ENCODE data around the gene VPS29.
"Not testable (repeated sequence)": the region's sequence is repeated elsewhere in the genome, so short reads cannot be mapped to it uniquely, and the experiment has no call there.

The VPS29 gene

GRCh38 chr12:110501752-110502738 is at the start of gene VPS29, which contains the start of gene RAD9B:
Gene VPS29, minus strand, starts transcription at chr12:110502111. Its CDS starts 60 bp downstream, at chr12:110502051.
Gene RAD9B, plus strand, starts transcription at chr12:110502331. Its CDS starts 7 bp downstream, at chr12:110502338.
- Mint-ChIP-seq H3K9me3 (no peaks in the 10 kb centered on the region), H3K4me3 (peak within 1 kb of the TSS; percentile 92), H3K27ac (peak within 1 kb of the TSS; percentile 96), H3K4me1 (peaks cover 34% of the 10 kb centered on the region), H3K36me3 (peaks cover 6% of the 10 kb centered on the region), H3K27me3 (no peaks in the 10 kb centered on the region)

DNA sequence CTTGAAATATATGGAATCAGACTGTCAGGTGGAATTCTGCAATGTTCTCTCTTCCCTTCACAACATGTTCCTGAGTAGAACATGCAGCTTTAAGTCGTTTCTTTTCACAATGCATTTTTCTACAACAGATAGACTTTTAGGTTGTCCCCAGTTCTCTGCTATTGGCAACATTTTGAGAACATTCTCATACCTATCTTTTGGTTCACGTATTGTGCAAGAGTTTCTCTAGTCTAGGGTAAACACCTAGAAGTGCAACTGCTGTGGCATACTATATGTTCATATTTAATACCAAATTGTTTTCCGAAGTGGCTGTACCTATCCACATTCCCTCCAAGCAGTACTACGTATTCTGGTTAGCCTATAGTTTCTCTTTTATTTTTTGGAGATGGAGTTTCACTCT is 49.1 kb upstream of the VPS29 start:
- Mint-ChIP-seq H3K4me1 (peaks cover 68% of the 10 kb centered on the region), H3K27ac (no peak overlapping the region), H3K27me3 (no peaks in the 10 kb centered on the region), H3K9me3 (no peaks in the 10 kb centered on the region), H3K36me3 (peaks cover 9% of the 10 kb centered on the region), H3K4me3 (no peak overlapping the region)

DNA sequence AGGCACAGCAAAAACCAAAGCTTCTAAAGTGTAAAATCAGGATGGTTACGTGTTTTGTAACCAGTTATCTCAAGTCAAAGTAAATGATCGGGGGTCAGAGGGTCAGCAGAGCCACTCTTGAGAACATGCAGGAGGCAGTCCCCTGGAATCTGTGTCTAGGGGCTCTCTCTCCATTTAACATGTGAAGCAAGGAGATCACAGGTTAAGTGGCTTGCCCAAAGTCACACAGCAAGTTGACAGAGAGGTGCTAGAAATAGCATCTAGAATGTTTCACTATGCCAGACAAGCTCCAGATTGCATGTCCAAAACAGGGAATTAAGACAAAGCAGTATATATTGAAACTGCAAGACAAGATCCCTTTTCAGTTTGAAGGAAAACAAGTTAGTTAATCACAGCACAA is 47.8 kb upstream of the VPS29 start:
- Mint-ChIP-seq H3K4me1 (peaks cover 62% of the 10 kb centered on the region), H3K36me3 (peaks cover 9% of the 10 kb centered on the region), H3K27ac (peak overlapping the region; percentile 18), H3K9me3 (no peaks in the 10 kb centered on the region), H3K4me3 (no peak overlapping the region), H3K27me3 (no peaks in the 10 kb centered on the region)

DNA sequence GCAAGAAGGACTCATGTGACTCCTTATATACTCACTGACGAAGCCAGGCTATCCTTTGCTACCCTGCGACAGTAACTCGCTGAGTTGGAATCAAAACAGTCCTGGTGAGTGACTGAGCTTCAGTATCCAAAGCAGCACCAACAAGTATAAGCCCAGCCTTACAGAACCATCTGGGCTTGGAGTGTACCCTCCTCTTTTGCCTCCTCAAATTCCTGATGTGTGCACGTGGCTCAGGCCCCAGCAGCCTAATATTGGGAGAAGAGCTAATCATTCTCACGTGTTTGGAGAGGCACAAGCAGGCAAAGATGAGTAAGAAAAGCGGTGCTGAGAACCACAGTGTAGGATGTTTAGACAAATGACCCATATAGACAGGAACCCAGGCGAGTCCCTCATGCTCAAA is 46.8 kb upstream of the VPS29 start:
- Mint-ChIP-seq H3K4me1 (peaks cover 60% of the 10 kb centered on the region), H3K36me3 (peaks cover 9% of the 10 kb centered on the region), H3K27ac (peak overlapping the region; percentile 68), H3K4me3 (no peak overlapping the region), H3K27me3 (no peaks in the 10 kb centered on the region), H3K9me3 (no peaks in the 10 kb centered on the region)

GRCh38 chr12:110547090-110547489 is 45.2 kb upstream of the VPS29 start:
- no peaks in the 10 kb centered on the region for H3K9me3 Mint-ChIP-seq
- no peak overlapping the region for H3K4me3 Mint-ChIP-seq
- H3K27ac Mint-ChIP-seq: no peak overlapping the region
- H3K4me1 Mint-ChIP-seq: peaks cover 66% of the 10 kb centered on the region
- H3K27me3 Mint-ChIP-seq: no peaks in the 10 kb centered on the region
- H3K36me3 Mint-ChIP-seq: peaks cover 13% of the 10 kb centered on the region

GRCh38 chr12:110546339-110546738 is 44.4 kb upstream of the VPS29 start:
- H3K9me3 Mint-ChIP-seq: no peaks in the 10 kb centered on the region
- no peak overlapping the region for H3K4me3 Mint-ChIP-seq
- H3K4me1 Mint-ChIP-seq: peaks cover 58% of the 10 kb centered on the region
- peak overlapping the region; percentile 74 for H3K27ac Mint-ChIP-seq
- H3K27me3 Mint-ChIP-seq: no peaks in the 10 kb centered on the region
- H3K36me3 Mint-ChIP-seq: peaks cover 13% of the 10 kb centered on the region

- no peak overlapping the region for H3K4me3 Mint-ChIP-seq
- H3K27ac Mint-ChIP-seq: no peak overlapping the region
- no peaks in the 10 kb centered on the region for H3K9me3 Mint-ChIP-seq
- H3K4me1 Mint-ChIP-seq: peaks cover 55% of the 10 kb centered on the region
- peaks cover 12% of the 10 kb centered on the region for H3K36me3 Mint-ChIP-seq
- no peaks in the 10 kb centered on the region for H3K27me3 Mint-ChIP-seq
These were observed 43.9 kb upstream of the VPS29 start for GRCh38 chr12:110545812-110546211.

DNA sequence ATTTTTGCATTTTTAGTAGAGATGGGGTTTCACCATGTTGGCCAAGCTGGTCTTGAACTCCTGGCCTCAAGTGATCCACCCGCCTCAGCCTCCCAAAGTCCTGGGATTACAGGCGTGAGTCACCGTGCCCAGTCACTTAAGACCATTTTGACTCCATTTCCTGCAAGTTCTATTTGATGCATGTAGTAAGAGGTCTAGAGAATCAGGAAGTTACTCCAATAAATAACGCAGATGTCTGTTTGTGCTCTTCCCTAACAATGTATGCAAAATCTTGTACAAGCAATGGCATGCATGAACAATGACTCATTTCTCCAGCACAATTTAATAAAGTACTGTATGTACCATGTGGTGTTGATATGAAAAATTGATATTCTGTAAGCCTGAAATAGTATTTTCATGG is 43.3 kb upstream of the VPS29 start:
- H3K36me3 Mint-ChIP-seq, H3K4me3 Mint-ChIP-seq, H3K9me3 Mint-ChIP-seq, H3K27me3 Mint-ChIP-seq, H3K27ac Mint-ChIP-seq: not testable (repeated sequence)
- H3K4me1 Mint-ChIP-seq: peaks cover 53% of the 10 kb centered on the region

DNA sequence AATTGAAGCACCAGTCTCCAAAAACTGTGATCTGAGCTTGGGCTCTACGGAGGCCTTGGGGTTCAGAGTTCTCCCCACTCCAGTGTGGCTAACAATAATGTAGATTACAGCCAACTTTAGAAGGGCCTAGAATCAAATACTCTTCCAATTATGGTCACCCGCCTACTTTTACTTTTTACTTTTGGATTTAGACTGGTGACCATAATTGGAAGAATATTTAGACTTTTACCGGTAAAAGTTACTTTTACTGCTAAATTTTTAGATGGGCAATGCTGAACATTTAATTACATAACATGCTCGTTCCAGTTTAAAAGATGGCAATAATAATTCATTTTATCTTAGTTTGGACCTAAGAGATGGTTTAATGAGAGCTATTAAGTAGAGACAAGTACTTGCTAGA is 42.1 kb upstream of the VPS29 start:
- peaks cover 46% of the 10 kb centered on the region for H3K4me1 Mint-ChIP-seq
- H3K4me3 Mint-ChIP-seq: no peak overlapping the region
- H3K27me3 Mint-ChIP-seq: no peaks in the 10 kb centered on the region
- H3K27ac Mint-ChIP-seq: peak overlapping the region; percentile 41
- H3K36me3 Mint-ChIP-seq: peaks cover 14% of the 10 kb centered on the region
- no peaks in the 10 kb centered on the region for H3K9me3 Mint-ChIP-seq

DNA sequence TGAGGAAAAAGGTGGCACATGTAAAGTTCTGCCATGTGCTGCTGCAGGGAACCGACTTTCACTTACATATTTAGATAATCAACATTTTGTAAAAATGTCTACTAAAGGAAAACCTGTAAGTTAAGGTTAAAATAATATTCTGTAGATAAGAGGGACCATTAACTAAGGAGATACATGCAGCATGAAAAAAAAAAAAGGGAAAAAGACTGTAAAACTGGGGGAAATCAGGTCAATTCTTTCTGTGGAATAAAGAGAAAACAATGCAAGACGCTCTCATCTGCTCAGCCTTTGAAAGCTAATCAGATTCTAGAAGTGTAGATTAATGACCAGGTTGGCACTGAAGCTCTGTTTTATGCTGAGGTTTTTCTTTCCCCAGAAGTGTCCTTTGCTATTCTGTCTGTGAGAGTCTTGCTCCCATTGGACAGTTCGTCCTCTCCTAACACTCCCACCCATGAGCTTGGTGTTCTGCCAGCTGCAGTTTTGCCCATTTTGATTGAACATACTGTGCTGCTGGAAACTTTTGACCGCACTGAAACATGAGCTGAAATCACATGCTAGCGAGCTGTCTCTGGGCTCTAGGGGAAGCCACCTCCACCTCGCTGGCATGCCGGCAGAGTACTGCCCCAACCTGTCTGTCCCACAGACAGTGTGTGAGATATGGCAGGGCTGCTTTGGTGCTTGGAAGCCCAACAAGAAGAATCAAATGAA is 41.5 kb upstream of the VPS29 start:
- Mint-ChIP-seq H3K27me3 (no peaks in the 10 kb centered on the region), H3K27ac (peak overlapping the region; percentile 41), H3K4me1 (peaks cover 41% of the 10 kb centered on the region), H3K9me3 (no peaks in the 10 kb centered on the region), H3K36me3 (peaks cover 14% of the 10 kb centered on the region), H3K4me3 (peak overlapping the region; percentile 15)

GRCh38 chr12:110540048-110540447 is 38.1 kb upstream of the VPS29 start:
- H3K9me3 Mint-ChIP-seq: no peaks in the 10 kb centered on the region
- no peak overlapping the region for H3K4me3 Mint-ChIP-seq
- no peak overlapping the region for H3K27ac Mint-ChIP-seq
- no peaks in the 10 kb centered on the region for H3K27me3 Mint-ChIP-seq
- peaks cover 15% of the 10 kb centered on the region for H3K36me3 Mint-ChIP-seq
- H3K4me1 Mint-ChIP-seq: peaks cover 12% of the 10 kb centered on the region

DNA sequence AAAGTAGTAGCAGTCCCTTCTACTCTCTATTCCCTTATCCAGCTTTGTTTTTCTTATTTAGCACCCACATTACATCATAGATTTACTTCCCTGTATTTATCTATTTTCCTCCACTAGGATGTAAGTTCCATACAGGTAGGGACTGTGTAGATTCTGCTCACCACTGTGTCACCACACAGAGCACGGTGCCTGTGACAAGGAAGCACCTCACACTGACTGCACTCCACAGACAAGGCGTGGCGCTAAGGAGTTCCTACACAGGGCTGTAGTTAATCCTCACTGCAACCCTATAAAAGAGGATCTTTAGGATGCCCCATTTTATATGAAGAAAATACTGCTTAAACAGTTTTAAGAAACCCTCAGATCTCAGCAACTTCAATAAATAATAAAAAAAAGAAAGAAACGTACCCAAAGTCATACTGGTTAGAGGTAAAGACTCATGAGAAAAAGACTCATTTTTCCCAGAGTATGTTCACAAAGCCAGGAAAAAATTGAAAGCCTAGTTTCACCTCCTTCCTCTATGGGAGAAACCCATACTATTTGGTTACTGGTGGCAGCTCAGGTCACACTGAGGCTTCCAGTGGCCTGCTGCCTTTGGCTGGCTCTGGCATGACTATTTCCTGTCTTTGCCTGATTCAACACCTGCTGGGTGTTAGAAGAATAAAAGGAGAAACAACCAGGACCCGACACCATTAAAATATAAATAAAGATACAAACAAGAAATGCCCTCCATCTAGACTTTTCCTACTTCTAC is 37.1 kb upstream of the VPS29 start:
- H3K9me3 Mint-ChIP-seq: no peaks in the 10 kb centered on the region
- H3K4me1 Mint-ChIP-seq: peaks cover 19% of the 10 kb centered on the region
- peak overlapping the region; percentile 4 for H3K27ac Mint-ChIP-seq
- H3K36me3 Mint-ChIP-seq: peaks cover 15% of the 10 kb centered on the region
- H3K4me3 Mint-ChIP-seq: no peak overlapping the region
- no peaks in the 10 kb centered on the region for H3K27me3 Mint-ChIP-seq

DNA sequence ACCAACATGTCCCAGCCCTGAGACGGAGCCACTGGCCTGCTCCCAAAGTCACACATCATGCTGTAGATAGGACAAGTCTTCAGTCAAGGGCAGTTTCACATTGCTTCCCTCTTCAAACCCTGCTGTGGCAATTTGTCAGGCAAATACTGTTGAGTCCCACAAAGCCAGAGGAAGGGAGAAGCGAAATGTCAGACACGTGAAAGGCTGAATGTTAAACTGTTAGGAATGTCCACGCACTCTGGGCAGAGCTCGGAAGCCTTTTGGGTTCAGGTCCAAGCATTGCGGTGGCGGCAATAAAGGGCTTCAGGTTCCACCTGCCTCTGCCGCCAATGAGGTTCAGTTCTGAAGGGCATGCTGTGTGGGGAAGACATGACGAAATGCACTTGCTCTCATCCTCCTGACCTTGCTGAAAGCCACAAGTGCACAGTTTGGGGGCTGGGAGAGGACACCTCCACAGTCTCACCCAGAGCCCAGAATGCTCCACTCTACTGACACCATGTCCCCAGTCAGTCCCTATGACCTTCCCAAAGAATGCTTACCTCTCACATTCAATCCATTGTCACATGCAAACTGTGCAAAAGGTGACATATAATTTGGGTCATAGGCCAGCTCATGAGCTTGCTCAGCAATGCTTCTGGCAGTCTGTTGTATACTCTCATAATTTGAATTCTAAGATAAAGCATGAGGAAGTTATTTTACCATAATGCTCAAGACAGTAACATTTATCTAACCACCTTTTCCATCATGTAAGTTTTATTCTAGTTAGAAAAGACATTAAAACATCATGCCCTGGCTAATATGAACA is 35.9 kb upstream of the VPS29 start:
- Mint-ChIP-seq H3K27me3 (no peaks in the 10 kb centered on the region), H3K4me1 (peaks cover 15% of the 10 kb centered on the region), H3K27ac (no peak overlapping the region), H3K4me3 (no peak overlapping the region), H3K36me3 (peaks cover 14% of the 10 kb centered on the region), H3K9me3 (no peaks in the 10 kb centered on the region)

DNA sequence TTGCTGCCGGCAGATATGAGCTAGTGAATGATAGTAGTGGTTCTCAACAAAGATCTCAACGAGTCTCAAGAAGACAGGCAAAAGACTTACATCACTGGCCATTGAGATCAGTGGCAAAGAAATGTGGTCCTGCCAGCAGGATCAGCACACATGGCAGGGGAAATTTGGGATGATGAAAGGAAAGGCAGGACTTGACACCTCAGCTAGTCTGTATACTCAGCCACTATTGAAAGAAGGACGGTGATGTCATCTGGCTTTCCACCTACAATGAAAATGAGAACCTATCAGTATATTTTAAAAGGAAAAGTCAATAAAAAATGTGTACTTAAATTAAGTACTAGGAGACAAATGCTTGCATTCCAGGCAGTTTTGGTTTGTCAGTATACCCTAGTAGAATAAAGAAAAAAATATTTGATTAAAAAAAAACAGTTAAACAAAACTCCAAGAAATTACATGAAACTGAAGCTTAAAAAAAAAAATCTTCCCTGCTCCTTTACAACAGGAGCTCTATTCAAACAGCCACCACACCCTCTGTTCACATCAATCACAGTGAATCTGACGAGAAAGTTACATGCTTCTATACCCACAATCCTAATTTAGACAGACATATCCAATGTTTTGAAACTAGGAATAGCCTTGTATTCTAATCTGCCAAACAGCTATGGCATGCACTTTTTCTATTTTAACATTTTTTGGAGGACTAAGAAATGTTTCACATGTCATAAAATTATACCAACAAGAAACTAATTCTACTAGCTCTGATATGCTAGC is 35.1 kb upstream of the VPS29 start:
- Mint-ChIP-seq H3K27me3 (no peaks in the 10 kb centered on the region), H3K9me3 (no peaks in the 10 kb centered on the region), H3K36me3 (peaks cover 12% of the 10 kb centered on the region), H3K27ac (no peak overlapping the region), H3K4me3 (no peak overlapping the region), H3K4me1 (peaks cover 20% of the 10 kb centered on the region)
